ENCODE data around the gene MPND.

DNA sequence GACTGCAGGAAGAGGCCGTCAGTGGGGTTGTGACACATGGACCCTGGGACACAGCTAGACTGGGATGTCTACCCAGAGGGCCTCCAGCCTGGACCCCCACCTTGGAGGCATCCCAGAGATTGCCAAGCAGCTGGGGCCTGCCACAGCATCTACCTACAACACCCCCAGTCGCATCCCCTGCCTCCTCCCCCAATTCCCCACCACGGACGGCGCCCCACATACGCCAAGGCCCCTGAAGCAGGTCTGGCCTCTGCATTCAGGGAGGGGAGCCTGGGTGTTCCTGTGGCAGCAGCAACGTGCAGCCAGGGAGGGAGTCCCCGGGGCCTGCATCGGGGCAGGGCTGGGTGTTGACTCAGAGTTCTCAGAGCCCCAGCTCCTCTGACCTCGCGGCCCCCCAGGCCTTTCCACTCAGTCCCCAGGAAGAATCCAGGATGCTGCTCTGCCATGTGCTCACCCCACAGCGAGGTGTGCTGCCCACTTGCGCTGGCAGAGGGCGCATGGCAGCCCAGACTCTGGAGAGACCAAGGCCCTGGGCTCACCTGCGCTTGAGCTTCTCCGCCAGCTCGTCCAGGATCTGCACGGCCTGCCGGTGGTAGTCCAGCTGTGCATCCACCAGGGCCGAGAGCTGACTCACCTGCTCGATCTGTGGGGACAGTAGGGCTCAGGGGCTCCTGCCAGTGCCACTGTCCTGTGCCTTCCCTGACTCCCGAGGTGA, 19.6 kb downstream of the MPND start:
- TF ChIP-seq GATA3 (IDR thresholded peaks at IDR 0.05; ENCODE audit: low read depth, low read length) (no peak), GATA2 (IDR thresholded peaks at IDR 0.05; ENCODE audit: low read depth, low read length) (no peak)
